Kidney (tissue), 14 donors: ENCODE data around the gene VTI1A. TPM values are rescaled to one million over a fixed set of nuclear protein-coding genes. Genes with fewer than 3 reads are reported as not detected.

Experiments used
- DNase-seq, 5 donors: peaks; one replicate each; pipeline ENCODE4 v3.0.0-alpha.2; 2013 to 2020
- FAIRE-seq: peaks from 2 replicates; lab custom pipeline; 2012; peaks lifted over from hg19 to GRCh38; lab: Jason Lieb, UNC
- H3K27ac ChIP-seq, 2 donors: one replicate each; pipeline ENCODE4 v1.7.0; 2013; ENCODE audit warnings: low read depth in 2 of 2, low read length in 2 of 2, inconsistent platforms in 1 of 2
- H3K27me3 ChIP-seq: one replicate; pipeline ENCODE4 v1.7.1; 2013; ENCODE audit warnings: low read length, inconsistent platforms; ENCODE audit not compliant: control insufficient read depth, insufficient read depth
- H3K36me3 ChIP-seq, 3 donors: one replicate each; pipeline versions ENCODE4 v1.7.0 to v1.7.1; 2013; ENCODE audit warnings: low read length in 3 of 3, control low read depth in 1 of 3, inconsistent platforms in 1 of 3; ENCODE audit not compliant: insufficient read depth in 3 of 3, control insufficient read depth in 2 of 3
- H3K4me1 ChIP-seq, 3 donors: one replicate each; pipeline versions ENCODE4 v1.7.0 to v1.7.1; 2013; ENCODE audit warnings: low read length in 3 of 3, inconsistent platforms in 1 of 3, low read depth in 1 of 3; ENCODE audit not compliant: control insufficient read depth in 2 of 3, insufficient read depth in 2 of 3
- H3K4me3 ChIP-seq, 3 donors: one replicate each; pipeline versions ENCODE4 v1.7.0 to v1.8.1; 2013; ENCODE audit warnings: low read length in 3 of 3, control low read depth in 1 of 3, inconsistent platforms in 1 of 3
- H3K9ac ChIP-seq, 3 donors: one replicate each; pipeline versions ENCODE4 v1.7.0 to v1.7.1; 2013; ENCODE audit warnings: low read length in 3 of 3, control low read depth in 1 of 3, inconsistent platforms in 1 of 3
- H3K9me3 ChIP-seq, 3 donors: one replicate each; pipeline versions ENCODE4 v1.7.0 to v1.7.1; 2013; ENCODE audit warnings: low read length in 3 of 3, control low read depth in 1 of 3, inconsistent platforms in 1 of 3; ENCODE audit not compliant: control insufficient read depth in 2 of 3, insufficient read depth in 1 of 3
- intact Hi-C: fragments of 100-400 bp; cut with DNase I; formaldehyde crosslinking; loops from one replicate; pipeline ENCODE4 v1.11.1; 2022
- polyA plus RNA-seq: library from polyadenylated mRNA; stranded (reverse); fragments of 350-450 nt; fragmentation: Illumina TruSeq; extraction: RNeasy Lipid Tissue Mini Kit (QIAGEN cat#74804); gene quantifications from one replicate; pipeline ENCODE4 v1.2.3, GENCODE V29; 2014; ENCODE audit warnings: low read depth, low replicate concordance; ENCODE audit not compliant: insufficient read depth
- total RNA-seq: library from RNA; stranded (reverse); fragmentation: NEBNext Ultra II Directional; extraction: Animal tissue kit (Norgen Biotek cat#: 25700); gene quantifications from one replicate; pipeline ENCODE4 v1.2.1, GENCODE V29; 2021
- TF ChIP-seq, protein P1 (sequence below): IDR thresholded peaks from 3 replicates; pipeline ENCODE4 v1.5.1; 2012; ENCODE audit warnings: mild to moderate bottlenecking, moderate library complexity, borderline replicate concordance; ENCODE audit not compliant: insufficient read depth; ENCODE audit errors: extremely low read depth
- donor health status: control.
- donor health status: control.
- donor health status: control.
- donor health status: control.
- donor health status: control.
- donor health status: DM: yes; HTN: yes; CAD: no.
- donor health status: Normal renal cell carcinoma (clear cell type).

Gene VTI1A
- total and polyA plus RNA-seq, 2 donors from 2014 or later: 9.2 to 41.8 TPM

DNA sequence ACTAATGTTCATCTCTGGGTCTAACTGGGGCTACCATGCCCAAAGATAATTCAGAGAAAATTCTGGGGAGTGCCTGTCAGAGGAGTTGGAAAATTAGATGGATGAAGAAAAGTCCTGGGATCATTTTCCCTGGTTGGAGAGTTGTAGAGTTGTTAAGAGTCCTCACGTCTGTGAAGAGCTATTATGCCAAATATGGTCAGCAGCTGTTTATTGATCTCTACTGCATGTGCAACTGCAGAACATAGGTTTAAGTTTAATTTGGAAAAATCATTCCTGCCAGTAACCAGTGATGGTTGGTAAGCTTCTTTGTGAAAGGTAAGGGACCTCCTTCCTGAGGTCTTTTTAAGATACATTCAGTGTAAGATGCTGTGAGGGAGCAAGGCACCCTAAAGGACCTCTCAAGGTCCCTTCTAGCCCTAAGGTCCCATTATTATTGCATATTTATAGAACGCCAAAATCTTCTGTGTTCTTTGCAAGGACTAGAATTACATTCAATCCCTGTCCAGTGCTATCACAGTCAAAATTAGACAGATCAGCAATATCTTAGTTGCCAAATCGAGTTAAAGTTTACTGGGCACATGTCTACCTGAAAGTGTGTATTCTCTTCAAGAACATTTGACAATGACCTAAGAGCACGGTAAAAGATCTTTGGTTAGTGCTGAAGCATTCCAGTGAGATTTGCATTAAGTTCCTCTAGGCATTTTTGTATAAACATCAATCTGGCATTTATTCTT is 62.7 kb downstream of the VTI1A start:
- no peak overlapping the region for H3K4me3 ChIP-seq
- intact Hi-C loops: no loop called here
- FAIRE-seq (no peak), DNase-seq (no peak)
- H3K36me3 ChIP-seq: no peaks in the 10 kb centered on the region
- no peak overlapping the region for H3K27ac ChIP-seq
- TF ChIP-seq, protein P1, sequence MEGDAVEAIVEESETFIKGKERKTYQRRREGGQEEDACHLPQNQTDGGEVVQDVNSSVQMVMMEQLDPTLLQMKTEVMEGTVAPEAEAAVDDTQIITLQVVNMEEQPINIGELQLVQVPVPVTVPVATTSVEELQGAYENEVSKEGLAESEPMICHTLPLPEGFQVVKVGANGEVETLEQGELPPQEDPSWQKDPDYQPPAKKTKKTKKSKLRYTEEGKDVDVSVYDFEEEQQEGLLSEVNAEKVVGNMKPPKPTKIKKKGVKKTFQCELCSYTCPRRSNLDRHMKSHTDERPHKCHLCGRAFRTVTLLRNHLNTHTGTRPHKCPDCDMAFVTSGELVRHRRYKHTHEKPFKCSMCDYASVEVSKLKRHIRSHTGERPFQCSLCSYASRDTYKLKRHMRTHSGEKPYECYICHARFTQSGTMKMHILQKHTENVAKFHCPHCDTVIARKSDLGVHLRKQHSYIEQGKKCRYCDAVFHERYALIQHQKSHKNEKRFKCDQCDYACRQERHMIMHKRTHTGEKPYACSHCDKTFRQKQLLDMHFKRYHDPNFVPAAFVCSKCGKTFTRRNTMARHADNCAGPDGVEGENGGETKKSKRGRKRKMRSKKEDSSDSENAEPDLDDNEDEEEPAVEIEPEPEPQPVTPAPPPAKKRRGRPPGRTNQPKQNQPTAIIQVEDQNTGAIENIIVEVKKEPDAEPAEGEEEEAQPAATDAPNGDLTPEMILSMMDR: no peak
- no peak overlapping the region for H3K9ac ChIP-seq
- no peaks in the 10 kb centered on the region for H3K27me3 ChIP-seq
- no peaks in the 10 kb centered on the region for H3K9me3 ChIP-seq
- no peaks in the 10 kb centered on the region for H3K4me1 ChIP-seq

DNA sequence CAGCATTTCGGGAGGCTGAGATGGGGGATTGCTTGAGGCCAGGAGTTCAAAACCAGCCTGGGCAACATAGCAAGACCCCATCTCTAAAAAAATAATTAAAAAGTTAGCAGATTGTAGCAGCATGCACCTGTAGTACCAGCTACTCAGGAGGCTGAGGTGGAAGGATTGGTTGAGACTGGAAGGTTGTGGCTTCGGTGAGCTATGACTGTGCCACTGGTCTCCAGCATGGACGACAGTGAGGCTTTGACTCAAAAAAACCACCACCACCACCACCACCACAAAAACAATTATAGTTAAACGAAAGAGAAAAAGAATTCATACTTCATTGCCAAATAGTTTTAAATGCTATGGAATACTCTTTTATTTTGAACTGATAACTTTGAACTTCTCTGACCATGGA is 63.4 kb downstream of the VTI1A start:
- TF ChIP-seq, protein P1: no peak
- FAIRE-seq (no peak), DNase-seq (no peak)
- no peaks in the 10 kb centered on the region for H3K27me3 ChIP-seq
- no peak overlapping the region for H3K9ac ChIP-seq
- H3K4me1 ChIP-seq: no peaks in the 10 kb centered on the region
- no peaks in the 10 kb centered on the region for H3K9me3 ChIP-seq
- intact Hi-C loops: no loop called here
- no peaks in the 10 kb centered on the region for H3K36me3 ChIP-seq
- H3K27ac ChIP-seq: no peak overlapping the region
- H3K4me3 ChIP-seq: no peak overlapping the region

DNA sequence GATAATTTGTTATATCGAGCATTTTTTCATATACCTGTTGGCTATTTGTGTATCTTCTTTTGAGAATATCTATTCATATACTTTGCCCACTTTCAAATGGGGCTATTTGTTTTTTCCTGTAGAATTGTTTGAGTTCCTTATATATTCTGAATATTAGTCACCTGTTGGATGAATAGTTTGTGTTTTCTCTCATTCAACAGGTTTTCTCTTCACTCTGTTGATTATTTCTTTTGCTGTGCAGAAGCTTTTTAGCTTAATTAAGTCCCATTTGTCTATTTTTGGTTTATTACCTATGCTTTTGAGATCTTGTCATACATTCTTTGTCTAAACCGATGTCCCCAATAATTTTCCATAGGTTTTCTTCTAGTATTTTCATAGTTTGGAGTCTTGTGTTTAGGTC is 65.3 kb downstream of the VTI1A start:
- Histone ChIP-seq H3K27ac (no peak overlapping the region), H3K4me1 (no peaks in the 10 kb centered on the region), H3K4me3 (no peak overlapping the region), H3K9ac (no peak overlapping the region), H3K9me3 (no peaks in the 10 kb centered on the region), H3K27me3 (no peaks in the 10 kb centered on the region), H3K36me3 (no peaks in the 10 kb centered on the region)
- TF ChIP-seq, protein P1: no peak
- intact Hi-C loops: no loop called here
- FAIRE-seq (no peak), DNase-seq (no peak)

DNA sequence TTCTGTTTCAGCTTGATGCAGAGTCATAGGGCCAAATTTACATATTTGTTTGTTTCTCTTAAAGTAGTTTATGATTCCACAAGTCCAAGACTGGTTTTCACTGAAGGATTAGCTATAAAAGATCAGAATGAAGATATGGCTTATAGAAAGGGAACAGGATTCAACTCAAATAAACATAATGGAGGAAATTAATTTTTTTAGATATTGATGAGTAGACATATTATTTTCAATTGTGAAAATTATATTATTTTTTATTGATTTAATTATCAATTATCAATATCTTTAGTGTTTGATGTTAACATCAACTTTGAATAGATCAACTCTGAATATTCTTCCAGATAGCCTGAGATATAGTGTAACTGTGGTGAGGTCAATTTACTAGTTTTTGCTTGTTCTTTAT is 68.1 kb downstream of the VTI1A start:
- no peaks in the 10 kb centered on the region for H3K4me1 ChIP-seq
- no peak overlapping the region for H3K9ac ChIP-seq
- intact Hi-C loops: no loop called here
- TF ChIP-seq, protein P1: no peak
- FAIRE-seq: peak; percentile 50
- H3K27ac ChIP-seq: no peak overlapping the region
- no peak overlapping the region for H3K4me3 ChIP-seq
- no peaks in the 10 kb centered on the region for H3K36me3 ChIP-seq
- H3K9me3 ChIP-seq: no peaks in the 10 kb centered on the region
- no peaks in the 10 kb centered on the region for H3K27me3 ChIP-seq
- no peak for DNase-seq
